ENCODE results near the gene LOXL4.

Gene LOXL4

DNA sequence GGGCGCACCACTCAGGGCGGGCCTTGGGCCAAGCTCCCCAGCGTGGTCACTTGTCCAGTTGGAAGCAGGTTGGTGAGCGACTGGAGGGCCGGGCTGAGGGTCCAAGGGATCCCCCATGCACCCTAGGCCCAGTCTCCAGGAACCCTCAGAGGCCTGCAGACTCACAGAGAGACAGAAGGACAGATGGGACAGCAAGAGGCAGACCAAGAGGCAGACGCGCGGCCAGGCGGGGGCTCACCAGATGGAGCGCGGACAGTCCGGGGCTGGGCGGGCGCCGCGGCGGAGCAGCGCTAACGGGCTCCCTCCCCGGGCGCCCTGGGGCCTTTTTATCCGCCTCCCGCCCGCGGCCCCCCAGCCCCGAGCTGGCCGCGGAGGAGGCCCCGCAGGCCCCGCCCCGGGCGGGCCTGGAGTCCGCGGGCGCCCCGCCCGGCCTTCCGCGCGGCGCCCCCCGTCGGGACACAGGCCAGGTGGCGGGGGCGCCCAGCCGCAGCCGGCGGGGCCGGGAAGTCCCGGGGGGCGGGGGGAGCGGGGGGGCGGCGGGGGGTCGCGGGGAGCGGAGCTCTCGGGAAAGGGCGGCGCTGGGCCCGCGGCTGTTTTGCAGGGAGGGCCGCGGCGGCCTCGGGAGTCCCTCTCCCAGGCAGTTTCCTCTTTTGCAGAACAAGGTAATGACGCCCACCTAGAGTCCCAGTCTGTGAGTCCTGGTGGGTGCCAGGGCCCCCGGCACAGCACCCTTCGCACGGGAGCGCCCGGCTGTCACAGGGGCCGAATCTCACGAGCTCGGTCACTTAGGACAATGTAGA, at the start of gene LOXL4:
Gene LOXL4 (minus strand): TSS at position 301 of the 800 bp plus-strand sequence. CDS start 5,175 bp downstream, outside the sequence.
- DNase-seq, result no peak

DNA sequence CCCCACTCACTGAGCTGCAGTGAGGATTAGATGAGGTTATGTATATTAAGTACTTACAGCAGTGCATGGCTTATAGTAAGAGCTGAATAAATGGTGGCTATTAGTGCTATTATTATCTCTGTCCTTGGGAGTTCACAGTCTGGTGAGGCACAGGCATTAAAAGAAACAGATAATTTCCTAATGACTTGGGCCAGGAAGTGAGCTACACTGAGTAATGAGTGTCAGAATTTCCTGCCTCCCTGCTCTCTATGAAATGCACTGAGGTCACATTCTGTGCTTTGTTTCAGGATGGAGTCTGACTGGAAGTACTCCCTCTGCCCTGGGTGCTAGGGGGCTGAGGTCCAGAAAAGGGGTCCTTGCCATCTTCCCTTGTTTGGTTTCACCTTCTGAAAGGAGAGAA, 48.7 kb upstream of the LOXL4 start:
- no peak for DNase-seq

DNA sequence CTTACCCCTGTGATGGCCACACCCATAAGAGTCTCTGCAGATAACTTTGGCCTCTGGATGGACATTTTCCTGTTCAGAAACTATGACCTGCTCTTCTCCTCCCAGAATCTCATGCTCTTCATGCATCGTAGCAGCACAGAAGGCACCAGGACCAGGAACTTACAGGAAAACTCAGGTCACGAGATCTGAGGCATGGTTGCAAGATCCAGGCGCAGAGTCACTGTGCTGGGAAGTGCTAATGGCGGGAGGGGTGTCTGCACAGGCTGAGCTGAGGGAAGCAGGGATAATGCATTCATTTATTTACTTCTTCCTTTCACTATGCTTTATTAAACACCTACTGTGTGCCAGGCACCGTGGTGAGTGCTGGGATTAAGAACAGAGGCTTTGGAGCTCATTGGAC, 48.2 kb upstream of the LOXL4 start:
- DNase-seq, result no peak

DNA sequence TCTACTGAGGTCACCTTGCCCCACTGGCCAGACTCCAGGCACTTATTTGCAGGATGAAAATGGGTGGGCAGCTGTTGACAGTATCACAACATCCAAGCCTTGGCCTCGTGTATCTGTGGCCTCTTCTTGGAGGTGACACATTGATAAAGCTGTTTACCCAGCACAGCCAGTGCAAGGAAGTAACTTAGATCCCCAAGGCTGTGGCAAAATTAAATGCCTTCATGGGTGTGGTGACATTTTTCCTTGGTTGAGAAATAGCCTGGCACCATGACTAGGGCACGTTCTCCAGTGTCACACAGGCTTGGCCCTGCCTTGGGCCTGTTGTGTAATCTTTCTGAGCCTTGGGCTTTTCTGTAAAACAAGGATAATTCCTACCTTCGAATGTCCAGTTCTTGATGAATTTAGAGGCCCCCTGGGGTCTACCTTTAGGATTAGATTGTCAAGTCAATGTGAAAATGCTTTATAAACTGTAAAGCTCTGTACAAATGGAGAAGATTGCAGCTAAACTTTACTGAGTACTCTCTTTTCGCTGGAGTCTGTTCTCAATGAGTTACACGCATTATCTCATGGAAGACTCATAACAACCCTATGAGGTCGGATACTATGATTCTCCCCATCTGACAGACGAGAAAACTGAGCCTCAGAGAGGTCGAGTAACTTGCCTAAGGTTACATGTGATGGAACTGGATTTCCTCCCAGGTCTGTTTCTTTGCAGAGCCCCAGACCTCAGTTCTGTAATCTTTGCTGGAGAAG, 46.7 kb upstream of the LOXL4 start:
- no peak for DNase-seq

- DNase-seq, result no peak
Measured at GRCh38 chr10:98313598-98313997, 45.6 kb upstream of the LOXL4 start.

DNA sequence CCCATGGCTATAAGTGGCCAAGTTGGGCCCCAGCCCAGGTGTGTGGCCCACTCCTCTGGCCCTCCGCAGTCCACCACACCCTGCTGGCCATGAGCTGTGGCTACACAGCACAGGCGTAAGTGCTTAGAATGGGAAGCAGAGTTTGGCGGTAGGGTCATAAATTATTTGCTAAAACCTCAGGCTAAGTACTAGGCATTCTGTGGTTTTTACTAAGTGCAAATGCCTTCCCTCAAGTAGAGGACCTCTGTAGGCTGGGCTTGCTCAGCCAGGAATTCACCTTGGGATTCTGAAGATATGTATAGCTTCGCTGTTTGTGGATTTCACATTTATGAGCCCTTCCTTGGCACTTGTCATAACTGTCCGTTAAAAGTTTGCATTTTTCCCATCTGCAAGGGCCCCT, 44.8 kb upstream of the LOXL4 start:
- no peak for DNase-seq

DNA sequence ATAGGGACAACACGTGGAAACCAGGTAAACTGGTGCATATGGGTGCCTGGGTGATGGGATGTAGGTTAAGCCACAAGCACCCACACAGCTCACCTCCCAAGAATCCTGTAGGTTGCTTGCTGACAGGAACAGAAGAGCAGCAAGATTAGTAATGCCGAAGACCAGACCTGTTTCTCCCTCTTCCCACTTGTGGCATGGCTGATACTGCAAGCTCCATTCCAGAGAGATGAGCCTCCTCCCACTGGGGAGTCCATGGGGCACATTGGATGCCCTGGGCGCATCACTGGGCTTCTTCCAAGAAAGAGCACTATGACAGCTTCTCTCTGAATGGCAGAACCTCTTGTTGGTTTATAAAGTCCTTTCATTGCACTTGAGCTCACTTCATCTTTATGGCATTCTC, 44.4 kb upstream of the LOXL4 start:
- DNase-seq, result no peak

GRCh38 chr10:98310701-98311100, 42.7 kb upstream of the LOXL4 start:
- DNase-seq, result no peak

- DNase-seq, result peak; percentile 3
Measured at GRCh38 chr10:98309366-98310355, 41.7 kb upstream of the LOXL4 start.

GRCh38 chr10:98308669-98309365, 40.8 kb upstream of the LOXL4 start:
- no peak for DNase-seq

DNA sequence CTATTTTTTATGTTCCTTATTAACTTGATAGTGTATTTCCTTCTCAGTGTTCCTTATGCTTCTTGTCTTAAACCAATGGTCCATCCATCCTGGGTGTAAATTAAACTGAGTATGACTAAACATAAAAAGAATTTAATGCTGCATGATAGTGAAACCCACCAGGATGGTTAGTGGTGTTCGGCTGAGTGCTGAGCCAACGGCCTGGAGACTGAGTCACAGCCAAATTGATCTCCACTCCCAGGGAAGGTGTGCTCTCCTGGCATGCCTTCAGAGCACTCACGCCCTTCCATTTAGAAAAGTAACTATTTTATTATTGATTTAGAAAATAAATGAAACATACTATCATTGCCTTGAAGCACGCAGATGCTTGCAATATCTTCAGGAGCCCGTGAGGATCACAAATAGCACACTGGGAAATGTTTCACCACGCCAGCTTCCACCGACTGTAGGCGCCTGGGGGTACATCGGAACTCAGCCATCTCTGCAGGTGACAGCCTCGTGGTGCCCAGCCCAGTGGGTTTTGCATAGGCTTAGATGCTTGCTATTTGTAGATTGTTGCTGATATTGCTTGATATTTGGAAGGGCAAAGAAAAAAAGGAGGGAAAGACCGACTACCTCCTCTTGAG, 40.0 kb upstream of the LOXL4 start:
- no peak for DNase-seq

DNA sequence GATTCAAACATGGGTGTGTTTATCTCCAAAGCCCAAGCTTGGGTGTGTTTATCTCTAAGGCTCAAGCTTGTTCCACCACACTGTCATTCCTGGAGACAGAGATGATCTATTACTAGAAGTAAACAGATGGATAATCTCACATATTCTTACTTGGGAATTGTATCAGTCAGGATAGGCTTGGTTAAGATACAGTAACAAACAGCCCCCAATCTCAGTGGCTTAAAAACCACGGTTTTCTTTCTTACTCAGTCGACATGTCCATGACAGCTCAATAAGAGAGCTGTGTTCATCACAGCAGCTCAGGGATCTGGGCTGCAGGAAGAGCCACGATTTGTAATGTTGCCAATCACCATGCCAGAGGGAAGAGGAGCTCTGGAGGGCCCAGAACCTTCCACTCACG, 38.5 kb upstream of the LOXL4 start:
- DNase-seq, result no peak

DNA sequence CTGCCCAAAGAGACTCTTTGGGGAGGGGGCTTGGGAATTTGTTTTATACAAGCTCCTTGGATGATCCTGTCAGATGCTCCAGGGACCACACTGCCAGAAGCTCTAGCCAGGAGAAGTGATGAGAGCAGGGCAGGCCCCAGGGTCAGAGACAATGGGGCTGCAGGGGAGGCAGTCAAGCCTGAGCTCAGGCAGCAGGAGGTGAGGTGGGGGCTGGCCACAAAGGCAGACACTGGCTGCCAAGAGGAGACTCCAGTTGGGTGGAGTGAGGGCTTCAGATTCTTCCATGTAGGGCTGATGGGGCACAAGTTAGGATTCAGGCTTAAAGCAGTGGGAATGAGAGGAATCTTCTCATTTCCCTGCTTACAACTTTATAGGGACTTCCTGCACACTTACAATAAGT, 35.6 kb upstream of the LOXL4 start:
- DNase-seq, result no peak

DNA sequence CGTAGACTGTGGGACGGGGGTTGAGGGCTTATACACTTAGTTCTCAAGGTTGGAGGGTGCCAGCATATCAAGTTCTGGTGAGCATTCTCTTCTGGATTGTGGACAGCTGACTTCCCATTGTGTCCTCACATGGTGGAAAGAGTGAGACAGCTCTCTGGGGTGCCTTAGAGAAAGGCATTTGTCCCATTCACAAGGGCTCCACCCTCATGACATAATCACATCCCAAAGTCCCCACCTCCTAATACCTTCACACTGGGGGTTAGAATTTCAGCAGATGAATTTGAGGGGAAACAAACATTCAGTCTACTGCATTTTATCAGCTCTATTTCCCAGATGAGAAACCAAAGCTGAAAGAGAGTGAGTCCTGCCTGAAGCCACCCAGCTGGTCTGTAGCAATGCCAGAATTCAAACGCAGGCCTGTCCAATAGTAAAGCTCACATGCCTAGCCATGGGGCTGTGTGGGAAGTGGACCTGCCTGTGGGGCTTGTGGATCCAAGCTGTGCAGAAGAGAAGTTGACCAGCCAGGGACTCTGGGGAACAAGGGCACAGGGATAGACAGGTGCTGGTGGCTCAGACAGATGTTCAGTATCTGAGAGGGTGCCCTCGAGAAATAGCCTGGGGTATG, 34.9 kb upstream of the LOXL4 start:
- DNase-seq, result no peak

DNA sequence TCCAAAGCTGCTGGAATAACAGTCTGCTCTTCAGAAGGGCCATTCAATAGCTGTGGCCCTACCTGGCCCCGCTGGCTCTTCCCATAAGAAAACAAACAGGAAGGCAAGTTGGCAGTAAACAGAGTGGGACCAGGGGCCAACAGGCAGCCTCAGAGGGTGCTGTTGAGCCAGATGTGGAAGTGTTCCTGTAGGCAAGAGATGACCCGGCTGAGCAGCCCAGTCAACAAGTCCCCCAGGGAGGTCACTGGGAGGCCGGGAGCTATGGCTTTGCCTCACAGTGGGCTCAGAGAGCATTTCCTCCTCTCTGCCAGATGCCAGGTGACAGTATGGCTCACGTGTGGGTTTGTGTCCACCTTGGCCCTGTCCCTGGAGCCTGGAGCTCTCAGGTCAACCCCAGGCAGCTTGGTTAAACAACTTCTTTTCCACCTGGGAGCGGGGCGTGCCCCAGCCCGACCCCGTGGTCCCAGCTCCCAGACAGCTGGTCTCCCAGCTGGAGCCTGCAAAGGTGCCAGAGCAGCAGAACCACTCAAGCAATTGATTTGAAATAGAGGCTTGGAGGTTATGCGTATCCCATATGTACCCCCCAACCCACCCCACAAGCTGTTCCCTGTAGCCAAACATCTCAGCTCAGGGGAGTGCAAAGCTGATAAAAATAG, 33.8 kb upstream of the LOXL4 start:
- no peak for DNase-seq

DNA sequence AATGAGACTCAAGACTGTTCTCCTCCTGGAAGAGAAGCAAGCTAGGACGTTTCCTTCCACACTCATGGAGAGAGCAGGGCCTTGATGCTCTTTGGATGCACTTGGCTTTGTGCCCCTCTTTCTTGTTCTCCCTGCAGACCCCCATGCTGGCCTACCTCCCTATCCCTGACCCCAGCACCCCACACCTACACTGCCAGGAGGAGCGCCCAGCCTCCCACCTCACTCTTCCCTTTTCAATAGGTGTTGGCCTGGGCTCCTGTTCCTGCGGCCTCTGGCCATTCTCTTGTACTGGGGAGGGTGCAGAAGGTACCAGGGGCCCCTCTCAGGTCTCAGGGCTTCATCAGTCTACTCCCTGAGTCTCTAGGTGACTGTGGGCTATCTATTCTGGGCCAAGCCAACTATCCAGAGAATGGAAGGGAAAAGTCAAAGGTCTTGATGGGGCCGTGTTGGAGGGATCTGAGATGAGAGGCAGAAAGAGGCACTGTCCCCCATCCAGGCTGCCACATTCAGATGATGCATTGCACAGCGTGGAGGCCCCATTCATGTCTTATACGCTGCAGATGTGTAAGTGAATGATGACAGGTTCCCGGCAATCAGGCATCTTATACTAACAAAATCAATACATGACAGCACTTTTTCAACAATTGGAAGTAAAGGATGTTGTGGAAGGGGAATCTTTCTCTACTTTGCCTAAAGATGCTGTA, 32.7 kb upstream of the LOXL4 start:
- DNase-seq, result no peak

- DNase-seq, result no peak
Measured at GRCh38 chr10:98299341-98299740, 31.3 kb upstream of the LOXL4 start.

DNA sequence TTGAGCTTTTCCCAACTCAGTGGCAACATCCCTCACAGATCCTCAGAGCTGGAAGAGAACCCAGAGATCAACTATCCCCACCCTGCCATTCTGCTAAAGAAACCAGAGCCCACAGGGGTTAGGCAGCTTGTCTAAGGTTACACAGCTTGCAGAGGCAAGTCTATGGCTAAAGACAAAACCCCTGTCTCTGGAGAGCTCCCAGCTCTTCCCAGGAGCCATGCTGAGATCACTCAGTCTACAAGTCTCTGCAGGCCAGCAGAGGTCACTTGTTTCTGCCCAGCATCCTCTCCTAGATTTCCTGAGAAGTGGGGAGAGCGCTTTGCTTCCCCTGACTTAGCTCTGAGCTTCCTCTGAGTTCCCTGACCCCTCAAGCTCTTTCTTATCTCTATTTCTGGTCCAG, 28.5 kb upstream of the LOXL4 start:
- no peak for DNase-seq

- DNase-seq, result no peak
Measured at GRCh38 chr10:98295907-98296306, 27.9 kb upstream of the LOXL4 start.

GRCh38 chr10:98295401-98295811, 27.4 kb upstream of the LOXL4 start:
- DNase-seq, result no peak
